ENCODE data around the gene SIL1. TPM values are rescaled to one million over a fixed set of nuclear protein-coding genes. Genes with fewer than 3 reads are reported as not detected.

Gene SIL1
- total and polyA plus RNA-seq, 2 donors (not counting 3 experiments of a cell fraction or from before 2014, with no cell fraction given) = 47.6 to 67.2 TPM

- ChIA-PET POLR2A (interaction anchor here (0.6 kb wide), 1 partner anchor 12 kb away, joined by 3 read pairs; no protein-coding TSS in a partner anchor), CTCF (interaction anchor here (1.1 to 1.6 kb wide), 4 partner anchors 8 to 291 kb away, joined by 3 to 5 read pairs (median 4); no protein-coding TSS in a partner anchor)
- no peak overlapping the region for H3K27ac ChIP-seq (ENCODE audit: insufficient read depth, low read depth, low read length)
- intact Hi-C loops (cut with micrococcal nuclease) (no loop called here), dilution Hi-C loops (cut with MboI; ENCODE audit: extremely low pct_ligation_motif_present, low sequenced_read_pairs) (no loop called here)
- H3K4me1 ChIP-seq (ENCODE audit: control insufficient read depth, extremely low read depth, insufficient read depth, low read length) = no peaks in the 10 kb centered on the region
- no peak overlapping the region for H3K4me3 ChIP-seq (replicated peaks in 1 of 3; ENCODE audit: insufficient read depth in 1 of 3, low read depth in 1 of 3, low read length in 3 of 3)
- H3K9ac ChIP-seq (replicated peaks; ENCODE audit: extremely low read depth, insufficient read depth, low read length) = no peak overlapping the region
- no peak overlapping the region for H3K4me2 ChIP-seq (ENCODE audit: insufficient read depth, low read length)
- DNase-seq (ENCODE audit: low read depth, low spot score) = no peak
- no peaks in the 10 kb centered on the region for H3K27me3 ChIP-seq (ENCODE audit: control insufficient read depth in 2 of 2, insufficient read depth in 2 of 2, low read length in 2 of 2)
- no peak for TF ChIP-seq CTCF (IDR thresholded peaks at IDR 0.05; ENCODE audit: extremely low read depth in 1 of 2, insufficient read depth in 1 of 2, low read depth in 1 of 2, low read length in 2 of 2)
- no peak for TF ChIP-seq POLR2A (IDR thresholded peaks at IDR 0.05; ENCODE audit: low read depth, low read length)
- TF ChIP-seq GATA2 (IDR thresholded peaks at IDR 0.05; ENCODE audit: insufficient read depth, insufficient read length, low read depth, low read length) = no peak
- no peak for TF ChIP-seq JUN (IDR thresholded peaks at IDR 0.05; ENCODE audit: borderline replicate concordance, insufficient read depth, insufficient read length, low read depth)
- no peak for TF ChIP-seq EZH2 (IDR thresholded peaks at IDR 0.05; ENCODE audit: borderline replicate concordance, low read depth, low read length, severe bottlenecking)
- no peak for TF ChIP-seq FOS (IDR thresholded peaks at IDR 0.05; ENCODE audit: borderline replicate concordance, insufficient read depth, low read length)
- TF ChIP-seq POLR2AphosphoS5 (IDR thresholded peaks at IDR 0.05; ENCODE audit: insufficient read depth, low read depth, low read length) = no peak
- no peak for TF ChIP-seq MYC (IDR thresholded peaks at IDR 0.05; ENCODE audit: low read depth, low read length)
- no peak for TF ChIP-seq MAX (IDR thresholded peaks at IDR 0.05; ENCODE audit: insufficient read depth, insufficient read length)
- H3K9me3 ChIP-seq (replicated peaks; ENCODE audit: control insufficient read depth, insufficient read depth, low read length) = no peaks in the 10 kb centered on the region
- no TSS peak for BruUV-seq (replicated peaks)
- H3K36me3 ChIP-seq (ENCODE audit: control insufficient read depth in 2 of 2, extremely low read depth in 1 of 2, insufficient read depth in 2 of 2, low read length in 2 of 2) = no peaks in the 10 kb centered on the region
- H3K9me1 ChIP-seq (replicated peaks; ENCODE audit: control insufficient read depth, extremely low read depth, insufficient read depth, low read length) = no peaks in the 10 kb centered on the region
- H2AFZ ChIP-seq (ENCODE audit: low read depth, low read length) = no peak overlapping the region
- no peaks in the 10 kb centered on the region for H4K20me1 ChIP-seq (replicated peaks; ENCODE audit: control insufficient read depth, extremely low read depth, insufficient read depth, low read length)
- H3K79me2 ChIP-seq (ENCODE audit: control insufficient read depth, insufficient read depth, low read length) = no peaks in the 10 kb centered on the region
- FAIRE-seq = no peak
Observed at GRCh38 chr5:139079991-139080610, 118.1 kb downstream of the SIL1 start.
